Measurements from ENCODE around the gene PFKM.

The PFKM gene

DNA sequence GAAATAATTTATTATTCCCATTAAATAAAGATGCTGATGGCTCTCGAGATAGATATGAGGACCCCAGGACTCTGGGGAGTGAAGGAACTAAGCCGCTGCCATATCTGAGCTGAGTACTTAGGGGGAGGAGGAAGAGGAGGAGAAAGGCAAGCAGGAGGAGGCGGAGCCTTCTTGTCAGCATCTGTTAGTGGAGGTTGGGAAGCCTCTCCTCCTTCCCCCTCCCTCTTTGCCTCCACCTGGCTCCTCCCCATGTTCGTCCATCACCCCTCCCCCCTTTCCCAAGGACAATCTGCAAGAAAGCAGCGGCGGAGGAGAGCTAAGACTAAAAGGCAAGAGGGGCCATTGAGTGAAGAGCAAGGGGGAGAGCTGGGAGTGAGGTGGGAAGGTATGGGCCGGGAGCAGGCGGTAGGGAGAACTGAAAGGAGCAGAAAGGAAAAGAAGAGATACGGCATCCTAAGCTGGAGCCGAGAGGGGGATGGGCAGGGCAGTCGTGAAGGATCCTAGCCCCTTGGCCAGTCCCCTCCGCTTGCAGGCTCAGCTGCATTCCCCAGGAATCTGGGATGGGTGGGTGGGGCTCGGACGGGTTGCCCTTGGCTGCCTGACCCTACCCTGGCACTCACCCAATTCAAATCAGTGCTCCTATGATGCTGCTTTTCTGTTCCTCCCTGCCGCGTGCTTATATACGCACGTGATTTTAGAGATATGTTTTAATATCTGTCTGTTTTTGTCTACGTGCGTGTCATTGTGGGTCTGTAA is at the start of gene PFKM:
Gene PFKM, plus strand, starts transcription at position 287 of the 756 bp plus-strand sequence. CDS start 3,411 bp downstream, outside the sequence.
- H3K9ac ChIP-seq (ENCODE audit: low read depth, low read length) = peak within 1 kb of the TSS; percentile 47
- peak; percentile 84 for DNase-seq
- ATAC-seq (ENCODE audit: insufficient read depth, low read depth) = peak; percentile 100
- H3K9me3 ChIP-seq (ENCODE audit: insufficient read depth, low read length, severe bottlenecking) = no peaks in the 10 kb centered on the region
- H3K79me2 ChIP-seq (ENCODE audit: insufficient read depth, low read length) = no peaks in the 10 kb centered on the region
- peaks cover 21% of the 10 kb centered on the region for H3K4me1 ChIP-seq (ENCODE audit: insufficient read depth, low read length)
- H4K20me1 ChIP-seq (ENCODE audit: insufficient read depth, low read length) = no peaks in the 10 kb centered on the region
- H3K4me3 ChIP-seq (ENCODE audit: low read depth in 1 of 2, low read length in 2 of 2) = peak within 1 kb of the TSS; percentile 32 to 77; a peak in 3 of 4 replicates
- H3K4me2 ChIP-seq (ENCODE audit: insufficient read depth, low read length) = peak within 1 kb of the TSS; percentile 63
- TF ChIP-seq, protein P1, sequence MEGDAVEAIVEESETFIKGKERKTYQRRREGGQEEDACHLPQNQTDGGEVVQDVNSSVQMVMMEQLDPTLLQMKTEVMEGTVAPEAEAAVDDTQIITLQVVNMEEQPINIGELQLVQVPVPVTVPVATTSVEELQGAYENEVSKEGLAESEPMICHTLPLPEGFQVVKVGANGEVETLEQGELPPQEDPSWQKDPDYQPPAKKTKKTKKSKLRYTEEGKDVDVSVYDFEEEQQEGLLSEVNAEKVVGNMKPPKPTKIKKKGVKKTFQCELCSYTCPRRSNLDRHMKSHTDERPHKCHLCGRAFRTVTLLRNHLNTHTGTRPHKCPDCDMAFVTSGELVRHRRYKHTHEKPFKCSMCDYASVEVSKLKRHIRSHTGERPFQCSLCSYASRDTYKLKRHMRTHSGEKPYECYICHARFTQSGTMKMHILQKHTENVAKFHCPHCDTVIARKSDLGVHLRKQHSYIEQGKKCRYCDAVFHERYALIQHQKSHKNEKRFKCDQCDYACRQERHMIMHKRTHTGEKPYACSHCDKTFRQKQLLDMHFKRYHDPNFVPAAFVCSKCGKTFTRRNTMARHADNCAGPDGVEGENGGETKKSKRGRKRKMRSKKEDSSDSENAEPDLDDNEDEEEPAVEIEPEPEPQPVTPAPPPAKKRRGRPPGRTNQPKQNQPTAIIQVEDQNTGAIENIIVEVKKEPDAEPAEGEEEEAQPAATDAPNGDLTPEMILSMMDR (IDR thresholded peaks at IDR 0.05; ENCODE audit: borderline replicate concordance, extremely low read depth, low read length, poor library complexity, severe bottlenecking) = no peak
- TF ChIP-seq EZH2 (IDR thresholded peaks at IDR 0.05; ENCODE audit: borderline replicate concordance, low read depth, low read length, severe bottlenecking) = no peak
- peak within 1 kb of the TSS; percentile 16; the same call in 1 of the 2 replicates for H3K27ac ChIP-seq (ENCODE audit: low read length)
- H3K27me3 ChIP-seq (ENCODE audit: insufficient read depth, low read length, poor library complexity) = no peaks in the 10 kb centered on the region
- H3K36me3 ChIP-seq (ENCODE audit: insufficient read depth, low read length) = peaks cover under 1% of the 10 kb centered on the region; the same call in 1 of the 2 replicates
- H2AFZ ChIP-seq (ENCODE audit: low read depth, low read length) = peak within 1 kb of the TSS; percentile 71

- peaks cover 91% of the 10 kb centered on the region for H3K36me3 ChIP-seq (ENCODE audit: insufficient read depth, low read length)
- no peak overlapping the region for H3K27ac ChIP-seq (ENCODE audit: low read length)
- no peaks in the 10 kb centered on the region for H3K27me3 ChIP-seq (ENCODE audit: insufficient read depth, low read length, poor library complexity)
- H3K9me3 ChIP-seq (ENCODE audit: insufficient read depth, low read length, severe bottlenecking) = no peaks in the 10 kb centered on the region
- no peak overlapping the region for H2AFZ ChIP-seq (ENCODE audit: low read depth, low read length)
- H4K20me1 ChIP-seq (ENCODE audit: insufficient read depth, low read length) = no peaks in the 10 kb centered on the region
- no peak overlapping the region for H3K4me3 ChIP-seq (ENCODE audit: low read depth in 1 of 2, low read length in 2 of 2)
- no peaks in the 10 kb centered on the region for H3K79me2 ChIP-seq (ENCODE audit: insufficient read depth, low read length)
- H3K4me2 ChIP-seq (ENCODE audit: insufficient read depth, low read length) = no peak overlapping the region
- TF ChIP-seq, protein P1 (IDR thresholded peaks at IDR 0.05; ENCODE audit: borderline replicate concordance, extremely low read depth, low read length, poor library complexity, severe bottlenecking) = no peak
- no peak for TF ChIP-seq EZH2 (IDR thresholded peaks at IDR 0.05; ENCODE audit: borderline replicate concordance, low read depth, low read length, severe bottlenecking)
- no peaks in the 10 kb centered on the region for H3K4me1 ChIP-seq (ENCODE audit: insufficient read depth, low read length)
- no peak overlapping the region for H3K9ac ChIP-seq (ENCODE audit: low read depth, low read length)
- ATAC-seq (ENCODE audit: insufficient read depth, low read depth) = no peak
- no peak for DNase-seq
Measured at GRCh38 chr12:48070033-48070432, 49.1 kb upstream of the PFKM start.

- Histone ChIP-seq H2AFZ (ENCODE audit: low read depth, low read length) (no peak overlapping the region), H3K4me1 (ENCODE audit: insufficient read depth, low read length) (no peaks in the 10 kb centered on the region), H3K4me3 (ENCODE audit: low read depth in 1 of 2, low read length in 2 of 2) (no peak overlapping the region), H3K27ac (ENCODE audit: low read length) (no peak overlapping the region), H3K27me3 (ENCODE audit: insufficient read depth, low read length, poor library complexity) (no peaks in the 10 kb centered on the region), H3K9me3 (ENCODE audit: insufficient read depth, low read length, severe bottlenecking) (no peaks in the 10 kb centered on the region), H3K36me3 (ENCODE audit: insufficient read depth, low read length) (peaks cover 88% of the 10 kb centered on the region), H4K20me1 (ENCODE audit: insufficient read depth, low read length) (no peaks in the 10 kb centered on the region), H3K79me2 (ENCODE audit: insufficient read depth, low read length) (no peaks in the 10 kb centered on the region), H3K4me2 (ENCODE audit: insufficient read depth, low read length) (no peak overlapping the region), H3K9ac (ENCODE audit: low read depth, low read length) (no peak overlapping the region)
- ATAC-seq (ENCODE audit: insufficient read depth, low read depth) = no peak
- TF ChIP-seq, protein P1 (IDR thresholded peaks at IDR 0.05; ENCODE audit: borderline replicate concordance, extremely low read depth, low read length, poor library complexity, severe bottlenecking) = no peak
- TF ChIP-seq EZH2 (IDR thresholded peaks at IDR 0.05; ENCODE audit: borderline replicate concordance, low read depth, low read length, severe bottlenecking) = no peak
- DNase-seq = no peak
Measured at GRCh38 chr12:48070731-48071130, 48.4 kb upstream of the PFKM start.
